HG03097 (cell line): ENCODE data around the gene RAB31.
"Not testable (repeated sequence)": the region's sequence is repeated elsewhere in the genome, so short reads cannot be mapped to it uniquely, and the experiment has no call there.

Experiments
- ATAC-seq: cut with Tn5 transposase; IDR thresholded peaks from one replicate; pipeline ENCODE4 v1.9.1; 2021; ENCODE audit not compliant: unreplicated experiment, low FRiP score

RAB31 gene

DNA sequence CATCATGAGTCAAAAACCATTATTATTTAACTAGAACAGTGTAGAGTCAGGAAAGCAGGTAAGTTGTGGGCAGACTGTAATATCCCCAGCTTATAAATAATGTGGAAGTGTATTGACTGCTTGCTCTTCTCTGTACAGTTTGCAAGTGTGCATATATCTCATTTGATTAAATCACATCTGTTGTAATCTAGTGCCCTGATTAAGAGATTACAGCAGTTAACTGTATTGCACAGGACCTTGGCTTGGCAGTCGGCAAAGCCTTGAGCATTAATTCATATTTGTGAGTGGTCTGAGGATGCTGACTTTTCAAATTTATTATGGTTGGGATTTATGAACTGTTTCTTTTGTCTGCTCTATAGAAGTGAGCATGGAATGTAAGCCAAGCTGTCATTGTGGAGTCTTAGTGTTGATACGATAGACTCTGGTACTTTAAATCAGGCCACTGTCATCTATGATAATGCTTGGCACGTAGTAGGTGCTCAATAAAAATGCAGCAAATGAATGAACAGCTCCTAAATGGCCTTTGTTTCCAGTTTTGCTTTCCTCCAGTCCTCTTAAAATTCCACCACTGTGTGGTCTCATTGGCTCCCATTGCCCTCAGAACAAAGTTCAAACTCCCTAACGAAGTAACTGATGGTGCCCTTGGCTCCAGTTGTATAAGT lies 48.3 kb downstream of the RAB31 start:
- ATAC-seq = no peak

DNA sequence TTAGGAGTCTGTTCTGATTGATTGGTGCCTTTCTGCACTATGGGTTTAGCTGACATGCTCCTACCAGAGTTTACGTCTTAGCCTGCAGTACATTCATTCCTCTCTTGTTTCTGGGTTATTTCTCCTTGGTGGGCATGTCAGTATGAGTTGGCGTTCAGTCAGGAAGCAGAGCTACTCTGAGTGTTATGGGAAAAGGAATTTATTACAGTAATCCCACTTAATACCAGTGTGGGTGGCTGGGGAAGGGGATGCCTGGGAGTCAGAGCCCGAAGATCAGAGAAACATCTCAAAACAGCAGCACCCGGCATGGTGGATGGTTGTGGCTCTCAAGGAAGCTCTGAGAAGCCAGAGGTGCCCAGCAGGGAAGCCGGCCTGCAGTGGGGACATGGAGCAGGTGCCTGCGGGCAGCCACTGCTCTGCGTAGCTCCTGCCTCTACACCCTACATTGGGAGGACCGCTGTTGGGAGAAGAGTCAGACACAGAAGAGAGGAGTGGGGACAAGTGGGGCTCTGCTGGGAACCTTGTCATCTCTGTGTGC lies 48.9 kb downstream of the RAB31 start:
- no peak for ATAC-seq

DNA sequence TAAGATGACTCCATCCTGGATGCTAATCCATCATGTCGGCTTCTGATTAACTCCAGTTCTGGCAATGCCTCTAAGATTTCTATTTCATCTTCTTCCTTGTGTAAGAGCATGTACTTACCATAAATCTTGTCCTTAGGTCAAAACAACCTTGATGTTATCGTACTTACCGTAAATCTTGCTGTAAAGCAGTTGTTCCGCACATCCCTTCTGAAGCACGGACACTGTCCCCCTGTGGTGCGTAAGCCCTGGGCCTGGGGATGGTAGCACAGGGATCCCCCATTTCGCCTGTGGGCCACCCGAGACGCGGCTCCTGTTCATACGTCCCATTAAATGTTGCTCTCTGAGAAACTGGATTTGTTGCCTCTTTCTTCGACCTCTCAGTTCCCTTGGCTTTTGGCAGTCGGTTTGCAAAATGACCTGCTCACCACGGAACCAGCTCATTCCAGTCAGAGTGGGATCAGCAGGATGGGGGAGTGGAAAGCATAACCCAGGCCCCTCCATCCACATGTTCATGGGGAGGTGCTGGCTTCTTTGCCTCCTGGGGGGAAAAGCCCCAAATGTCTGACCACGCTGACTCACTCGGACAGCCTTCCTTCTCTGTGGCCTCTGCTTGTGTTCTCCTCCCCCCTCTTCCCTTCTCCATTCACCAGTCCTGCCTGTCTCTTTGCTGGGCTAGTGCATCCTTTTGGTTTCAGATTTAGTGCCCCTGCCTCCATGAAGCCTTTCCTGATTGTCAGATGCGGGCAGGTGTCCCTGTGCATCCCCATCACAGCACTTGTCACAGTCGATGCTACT lies 49.9 kb downstream of the RAB31 start:
- no peak for ATAC-seq

DNA sequence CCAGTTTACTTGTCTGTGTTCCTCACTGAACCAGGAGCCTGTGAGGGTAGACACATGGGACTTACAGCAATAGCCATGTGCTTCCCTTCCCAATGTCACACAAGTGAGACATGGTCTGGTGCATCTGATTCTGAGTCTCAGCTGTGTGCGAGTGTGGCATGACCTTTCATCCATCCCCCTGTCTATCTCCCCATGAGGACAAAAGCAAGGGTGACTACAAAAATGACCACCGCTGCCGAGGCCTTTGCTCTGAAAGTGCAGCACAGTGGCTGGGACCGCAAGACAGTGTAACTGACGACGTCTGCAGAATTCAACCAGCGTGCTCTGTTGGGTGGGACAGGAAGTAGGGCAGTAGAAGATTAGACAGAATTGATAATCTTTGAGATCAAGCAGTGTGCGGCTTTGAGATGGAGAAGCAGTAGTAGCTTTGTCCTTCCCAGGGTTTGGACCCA lies 50.5 kb downstream of the RAB31 start:
- no peak for ATAC-seq

DNA sequence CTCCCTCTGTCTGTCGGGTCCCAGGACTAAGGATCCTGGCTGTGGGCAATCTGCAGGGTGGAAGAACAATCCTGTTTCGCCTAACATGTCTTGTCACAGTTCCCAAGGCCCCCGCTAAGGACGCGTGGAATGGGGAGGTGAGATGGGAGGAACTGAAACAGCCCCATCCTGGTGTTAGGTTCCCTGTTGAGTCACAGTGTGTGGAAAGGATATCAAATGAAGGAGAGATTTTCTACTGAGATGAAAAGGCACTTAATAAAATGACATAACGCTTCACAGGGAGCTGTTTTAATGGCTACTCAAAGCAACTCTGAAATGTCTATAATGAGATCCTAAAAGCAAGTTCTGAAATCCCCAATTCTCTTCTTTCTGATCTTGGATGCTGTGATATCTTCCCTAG lies 52.5 kb downstream of the RAB31 start:
- ATAC-seq = no peak

DNA sequence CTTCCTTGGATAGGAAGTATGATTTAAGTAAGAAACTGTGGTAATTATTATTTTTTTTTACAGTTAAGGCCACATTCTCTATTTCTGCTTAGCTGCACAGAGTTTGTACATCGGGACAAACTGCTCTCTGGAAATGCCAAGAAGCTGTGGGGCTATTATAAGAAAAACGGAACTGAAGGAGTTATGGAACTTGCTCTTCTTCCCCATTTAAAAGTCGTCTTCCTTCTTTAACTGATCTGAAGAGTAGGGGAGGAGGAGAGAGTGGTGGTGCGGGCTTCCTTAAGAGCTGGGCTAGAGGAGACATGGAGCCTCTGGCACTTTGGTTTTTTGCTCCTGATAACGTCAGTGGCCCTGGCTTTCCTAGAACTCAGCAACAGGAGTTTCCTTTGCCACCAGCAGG lies 54.4 kb downstream of the RAB31 start:
- ATAC-seq = no peak

DNA sequence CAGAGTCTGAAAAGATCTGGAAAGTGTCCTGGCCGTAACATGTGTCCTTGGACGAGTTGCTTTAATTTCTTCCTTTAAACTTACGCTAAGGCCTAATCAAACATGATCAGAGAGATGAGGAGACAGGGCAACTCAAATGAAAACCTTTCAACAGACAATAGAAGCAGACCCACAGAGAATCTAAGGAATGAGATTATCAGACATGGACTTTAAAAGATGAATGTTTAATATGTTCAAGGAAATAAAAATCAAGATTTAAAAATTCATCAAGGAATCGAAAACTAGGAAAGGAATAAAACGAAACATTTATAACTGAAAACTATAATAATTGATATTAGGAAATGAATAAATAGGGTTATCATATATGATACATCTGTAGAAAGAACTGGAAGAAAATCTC lies 55.1 kb downstream of the RAB31 start:
- no peak for ATAC-seq

DNA sequence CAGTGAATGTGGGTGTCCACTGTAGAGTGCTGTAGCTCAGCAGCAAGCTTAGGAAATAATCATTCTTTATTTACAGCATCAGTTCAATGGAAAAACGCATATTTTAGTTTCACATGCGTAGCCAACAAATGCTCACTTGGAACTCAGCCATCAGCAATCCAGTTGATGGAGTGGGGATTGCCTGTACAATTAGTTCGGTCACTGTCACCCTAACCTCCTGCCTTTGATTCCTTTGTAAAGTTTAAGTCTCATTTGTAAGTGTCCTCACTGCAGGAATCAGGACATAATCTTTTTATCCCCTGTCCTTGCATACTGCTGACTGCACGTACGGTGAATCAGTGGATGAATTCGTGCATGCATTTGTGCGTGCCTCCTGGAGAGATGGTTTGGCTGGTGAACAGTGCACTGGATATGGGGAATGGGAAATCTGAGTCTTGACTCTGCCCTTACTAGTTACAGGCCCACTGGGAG lies 55.9 kb downstream of the RAB31 start:
- ATAC-seq = no peak

DNA sequence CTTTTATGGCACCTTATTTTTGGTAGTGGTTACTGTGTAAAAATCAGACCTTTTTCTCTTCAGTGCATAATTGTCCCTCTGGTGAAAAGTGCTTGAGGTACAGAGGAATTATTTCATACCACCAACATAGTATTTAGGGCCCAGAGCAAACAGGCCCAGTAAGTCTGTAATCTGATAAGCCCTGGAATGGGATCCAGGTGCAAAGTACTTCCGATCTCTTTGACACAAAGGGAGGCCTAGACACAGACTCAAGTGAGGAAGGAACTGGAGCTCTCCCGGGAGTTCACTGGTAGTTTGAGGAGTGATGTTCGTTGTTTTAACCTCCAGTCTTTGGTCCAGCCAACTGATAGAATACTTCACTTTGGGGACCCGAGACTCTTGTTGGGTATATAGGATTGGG lies 57.4 kb downstream of the RAB31 start:
- ATAC-seq = no peak

DNA sequence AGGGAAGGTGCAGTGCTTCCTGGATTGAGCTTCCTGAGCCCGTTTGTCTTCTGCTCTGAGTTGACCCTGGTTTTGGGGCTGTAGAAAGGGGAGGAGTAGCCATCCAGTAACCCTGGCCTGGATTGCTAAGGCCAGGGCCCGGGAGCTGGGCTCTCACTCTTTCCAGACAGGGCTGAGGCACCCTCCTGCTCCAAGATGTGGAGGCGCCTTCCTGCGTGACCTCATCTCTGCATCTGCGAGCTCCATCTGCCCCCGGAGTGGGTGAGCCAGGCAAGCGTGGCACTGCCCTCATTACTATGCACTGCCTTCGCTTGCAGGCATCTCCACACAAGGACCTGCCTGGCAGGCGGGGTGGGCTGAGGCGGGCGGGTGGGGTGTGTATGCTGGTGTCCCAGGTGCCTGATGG lies 58.0 kb downstream of the RAB31 start:
- ATAC-seq = no peak

DNA sequence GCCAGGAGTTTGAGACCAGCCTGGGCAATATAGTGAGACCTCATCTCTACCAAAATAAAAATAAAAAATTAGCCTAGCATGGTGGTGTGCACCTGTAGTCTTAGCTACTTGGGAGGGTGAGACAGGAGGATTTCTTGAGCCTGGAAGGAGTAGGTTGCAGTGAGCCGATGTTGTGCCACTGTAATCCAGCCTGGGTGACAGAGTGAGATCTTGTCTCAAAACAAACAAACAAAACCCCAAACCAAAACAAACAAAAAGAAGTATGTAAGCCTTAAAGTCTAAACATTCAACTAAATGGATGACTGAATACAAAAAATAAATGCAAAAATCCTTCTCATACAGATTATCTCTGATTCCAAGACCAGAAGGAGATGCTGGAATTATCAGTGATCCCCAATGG lies 58.6 kb downstream of the RAB31 start:
- no peak for ATAC-seq

DNA sequence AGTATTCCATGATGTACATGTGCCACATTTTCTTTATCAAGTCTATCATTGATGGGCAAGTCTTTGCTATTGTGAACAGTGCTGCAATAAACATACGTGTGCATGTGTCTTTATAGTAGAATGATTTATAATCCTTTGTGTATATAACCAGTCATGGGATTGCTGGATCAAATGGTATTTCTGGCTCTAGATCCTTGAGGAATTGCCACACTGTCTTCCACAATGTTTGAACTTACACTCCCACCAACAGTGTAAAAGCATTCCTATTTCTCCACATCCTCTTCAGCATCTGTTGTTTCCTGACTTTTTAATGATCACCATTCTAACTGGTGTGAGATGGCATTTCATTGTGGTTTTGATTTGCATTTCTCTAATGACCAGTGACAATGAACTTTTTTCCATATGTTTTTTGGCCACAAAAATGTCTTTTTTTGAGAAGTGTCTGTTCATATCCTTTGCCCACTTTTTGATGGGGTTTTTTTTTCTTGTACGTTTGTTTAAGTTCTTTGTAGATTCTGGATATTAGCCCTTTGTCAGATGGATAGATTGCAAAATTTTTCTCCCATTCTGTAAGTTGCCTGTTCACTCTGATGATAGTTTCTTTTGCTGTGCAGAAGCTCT lies 60.1 kb downstream of the RAB31 start:
- ATAC-seq = not testable (repeated sequence)

DNA sequence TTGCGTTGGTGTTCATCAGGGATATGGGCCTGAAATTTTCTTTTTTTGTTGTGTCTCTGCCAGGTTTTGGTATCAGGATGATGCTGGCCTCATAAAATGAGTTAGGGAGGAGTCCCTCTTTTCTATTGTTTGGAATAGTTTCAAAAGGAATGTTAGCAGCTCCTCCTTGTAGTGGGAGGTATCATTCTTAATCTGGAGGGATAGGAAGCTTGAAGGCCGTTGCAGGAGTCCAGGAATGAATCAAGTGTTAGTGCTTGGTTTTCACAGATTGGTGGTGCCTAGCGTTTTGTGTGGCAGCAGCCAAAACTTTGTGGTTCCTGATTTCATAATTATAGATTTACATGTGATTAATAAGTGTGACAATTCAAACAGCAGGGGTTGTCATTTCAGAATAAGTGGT lies 62.0 kb downstream of the RAB31 start:
- ATAC-seq = not testable (repeated sequence)

DNA sequence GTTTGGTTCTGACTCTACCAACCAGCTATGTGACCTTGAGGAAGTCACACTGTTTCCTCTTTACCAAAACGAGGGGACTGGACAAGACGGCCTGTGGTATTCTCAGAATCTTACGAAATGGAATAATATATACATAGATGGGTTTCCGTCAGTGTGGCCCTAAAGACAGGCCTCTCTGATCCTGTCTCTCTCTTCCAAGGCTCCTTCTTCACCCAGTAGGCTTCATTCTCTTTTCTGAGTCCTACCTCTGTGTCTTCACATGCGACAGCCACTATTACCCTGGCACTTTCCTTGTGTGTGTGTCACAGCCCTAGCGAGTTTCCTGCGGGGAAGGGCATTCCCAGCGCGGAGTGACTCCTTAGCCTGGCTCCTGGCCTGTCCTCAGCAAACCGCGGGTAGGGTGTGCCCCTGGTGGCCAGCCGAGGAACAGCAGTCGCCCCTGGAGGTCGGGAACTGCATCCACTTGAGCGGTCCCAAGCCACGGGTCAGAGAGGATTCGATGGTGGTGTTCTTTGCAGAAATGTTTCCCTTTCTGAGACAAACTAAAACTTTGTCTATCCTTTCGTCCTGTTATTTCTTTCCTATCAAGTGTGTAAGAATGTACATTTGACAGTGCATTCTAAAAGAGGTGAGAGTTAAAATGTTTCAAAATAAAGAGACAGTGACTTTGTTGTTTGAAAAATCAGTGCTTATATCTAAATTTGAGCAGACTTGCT lies 63.3 kb downstream of the RAB31 start:
- ATAC-seq = no peak

DNA sequence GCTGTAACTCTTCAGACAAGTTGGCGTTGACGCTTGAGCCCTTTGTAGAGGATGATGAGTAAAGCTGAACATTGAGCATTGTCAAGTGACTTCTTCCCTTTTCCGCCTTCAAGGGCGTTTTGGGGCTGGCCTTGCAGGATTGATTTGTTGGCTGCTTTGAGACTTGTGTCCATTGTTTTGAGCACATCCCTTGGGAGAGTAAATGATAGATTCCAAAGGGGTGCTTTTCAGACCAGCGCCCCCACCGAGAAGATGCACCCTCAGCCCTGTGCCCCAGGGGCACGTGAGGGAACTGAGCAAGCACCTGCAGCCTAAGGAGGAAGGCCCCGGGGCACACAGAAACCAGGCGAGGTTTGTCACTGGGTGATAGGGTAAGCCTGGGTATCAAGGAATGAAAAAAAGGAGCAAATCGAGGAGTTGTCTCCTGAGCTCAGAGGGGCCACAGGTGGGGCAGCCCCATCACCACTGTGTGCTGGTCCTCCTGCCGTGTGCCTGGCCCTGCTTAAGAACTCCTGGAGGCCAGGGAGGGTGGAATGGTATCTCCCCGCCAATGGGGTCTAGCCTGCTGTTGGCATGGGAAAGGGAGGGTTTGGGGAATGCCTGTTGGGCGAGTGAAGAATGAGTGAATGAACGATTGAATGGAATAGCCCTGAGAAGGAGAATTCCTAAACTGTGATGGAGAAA lies 64.0 kb downstream of the RAB31 start:
- no peak for ATAC-seq

DNA sequence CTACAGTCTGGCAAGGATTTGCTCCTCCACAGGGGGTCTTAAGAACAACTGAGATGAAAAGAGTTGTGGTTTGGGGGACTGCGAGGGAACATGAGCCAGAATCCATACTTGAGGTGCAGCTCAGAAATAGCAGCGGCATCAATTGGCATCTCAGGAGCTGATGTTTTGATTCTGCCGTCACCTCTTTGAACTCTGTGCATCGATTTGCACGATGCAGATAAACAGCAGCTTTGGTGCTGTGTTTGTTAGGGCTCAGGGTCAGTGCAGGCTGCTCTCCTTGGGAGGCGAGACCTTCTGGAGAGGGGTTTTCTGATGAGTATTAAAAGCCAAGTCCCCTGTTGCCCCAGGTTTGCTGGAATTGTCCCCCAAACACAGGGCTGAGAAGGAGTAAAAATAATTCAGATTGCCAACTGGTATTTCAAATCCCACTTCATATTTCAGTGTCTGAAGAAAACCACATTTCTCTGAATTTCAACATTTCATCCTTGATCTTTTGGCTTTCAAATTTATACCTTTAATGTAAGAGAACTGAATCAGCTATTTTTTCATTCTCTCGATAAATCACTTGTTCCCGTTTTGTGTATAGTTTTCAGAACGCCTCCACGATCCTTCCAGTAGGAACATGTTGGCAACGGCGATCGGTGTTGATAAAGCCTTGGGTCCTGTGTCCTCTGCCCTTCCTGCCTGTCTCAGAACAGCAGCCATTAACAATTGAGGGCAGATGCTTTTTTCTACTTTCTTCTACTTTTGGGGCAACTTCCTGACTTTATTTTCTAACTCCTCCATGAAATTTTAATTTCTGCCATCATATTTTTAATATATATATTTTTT lies 65.0 kb downstream of the RAB31 start:
- ATAC-seq = no peak

DNA sequence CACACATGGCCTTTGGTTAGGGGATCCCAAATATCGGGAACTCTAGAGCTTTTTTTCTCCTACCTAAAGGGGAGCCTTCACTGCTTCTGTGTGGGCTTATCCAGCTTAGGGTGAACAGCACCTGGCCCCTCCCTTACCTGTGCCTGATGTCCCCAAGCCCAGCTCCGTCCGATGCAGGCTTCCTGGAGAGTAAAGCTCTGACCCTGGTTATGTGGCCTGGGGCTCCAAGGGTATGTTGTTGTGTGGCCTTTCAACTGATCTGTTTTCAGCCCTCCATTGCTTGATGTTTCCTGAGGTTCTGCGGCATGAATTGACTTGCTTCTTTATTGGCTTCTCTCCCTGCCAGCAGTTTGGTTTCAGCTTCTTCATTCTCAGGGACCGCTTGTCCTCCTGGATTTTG lies 66.0 kb downstream of the RAB31 start:
- ATAC-seq = no peak

DNA sequence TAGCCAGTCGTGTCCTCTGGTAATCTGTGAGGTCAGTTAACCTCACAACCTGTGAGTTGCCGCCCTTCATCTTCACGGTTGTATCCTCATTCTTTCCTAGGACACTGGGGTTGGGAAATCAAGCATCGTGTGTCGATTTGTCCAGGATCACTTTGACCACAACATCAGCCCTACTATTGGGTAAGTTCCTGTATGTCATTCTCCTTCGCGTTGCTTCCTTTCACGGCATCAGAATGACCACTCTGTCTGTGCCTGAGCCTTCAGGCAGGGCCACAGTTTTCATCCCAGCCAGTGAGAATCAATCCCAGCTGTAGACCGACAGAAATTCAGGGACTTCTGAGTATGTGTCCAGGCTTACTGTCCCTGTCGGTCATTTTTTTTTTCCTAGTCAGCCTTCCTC lies 67.1 kb downstream of the RAB31 start:
- no peak for ATAC-seq

DNA sequence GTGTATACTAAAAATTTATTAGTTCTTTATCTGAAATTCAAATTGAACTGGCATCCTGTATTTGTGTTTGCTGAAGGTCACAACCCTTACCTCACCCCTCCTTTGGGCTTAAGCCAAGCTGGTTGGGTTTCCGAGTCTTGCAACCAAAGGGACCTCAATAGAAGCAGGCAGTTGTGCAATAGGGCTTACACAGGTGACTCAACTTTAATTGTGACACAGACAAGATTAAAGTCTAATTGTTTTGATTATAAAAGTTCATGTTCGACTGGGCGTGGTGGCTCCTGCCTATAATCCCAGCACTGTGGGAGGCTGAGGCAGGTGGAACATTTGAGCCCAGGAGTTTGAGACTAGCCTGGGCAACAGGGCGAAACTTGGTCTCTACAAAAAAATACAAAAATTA lies 71.5 kb downstream of the RAB31 start:
- ATAC-seq = no peak
